GM21360 (cell line): ENCODE measurements around the gene MACROD1.

Experiments
- ATAC-seq: cut with Tn5 transposase; IDR thresholded peaks from one replicate; pipeline ENCODE4 v1.9.1; 2021; ENCODE audit warnings: mild to moderate bottlenecking, moderate library complexity; ENCODE audit not compliant: unreplicated experiment

MACROD1 gene

GRCh38 chr11:64078905-64079304, 87.0 kb downstream of the MACROD1 start:
- ATAC-seq = no peak

GRCh38 chr11:64078284-64078683, 87.6 kb downstream of the MACROD1 start:
- ATAC-seq = no peak

- no peak for ATAC-seq
Observed at GRCh38 chr11:64077607-64078006, 88.3 kb downstream of the MACROD1 start.

- ATAC-seq = no peak
Observed at GRCh38 chr11:64076758-64077157, 89.2 kb downstream of the MACROD1 start.

GRCh38 chr11:64074239-64074638, 91.7 kb downstream of the MACROD1 start:
- no peak for ATAC-seq

DNA sequence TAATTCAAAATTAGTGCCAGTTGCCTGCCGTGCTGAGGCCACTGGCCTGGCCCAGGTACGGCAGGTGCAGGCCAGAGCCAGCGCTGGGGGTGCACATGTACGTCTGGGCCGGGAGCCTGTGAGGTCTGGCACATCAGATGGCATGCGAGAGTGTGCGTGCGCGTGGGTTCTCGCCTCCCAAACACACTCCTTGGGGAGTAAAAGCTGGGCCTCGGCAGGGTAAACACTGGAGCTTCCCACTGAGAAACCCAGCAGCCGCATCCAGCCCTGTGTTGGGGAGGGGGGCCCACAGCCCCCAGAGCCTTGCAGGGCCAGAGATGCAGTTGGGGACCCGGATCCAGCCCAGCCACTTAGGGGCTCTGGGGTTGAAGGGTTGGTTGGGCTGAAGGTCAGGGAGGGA, 92.4 kb downstream of the MACROD1 start:
- ATAC-seq = no peak

DNA sequence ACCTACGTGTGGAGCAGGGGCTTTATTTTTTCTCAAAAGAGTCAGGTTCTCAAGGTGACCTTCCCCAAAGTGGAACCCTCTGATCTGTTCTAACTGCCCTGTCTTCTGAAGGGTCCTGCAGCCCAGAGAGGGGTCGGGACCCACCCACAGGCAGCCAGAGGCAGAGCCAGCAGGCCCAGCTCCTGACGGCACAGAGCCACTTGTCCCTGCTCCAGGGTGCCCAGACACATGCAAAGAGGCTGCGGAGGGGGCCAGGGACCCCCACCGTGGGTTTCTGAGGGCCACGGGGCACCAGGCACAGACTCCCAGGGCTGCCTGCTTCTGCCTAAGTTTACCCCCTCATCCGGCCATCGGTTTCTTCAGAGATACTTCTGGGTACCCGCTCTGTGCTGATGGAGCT, 93.0 kb downstream of the MACROD1 start:
- no peak for ATAC-seq

- no peak for ATAC-seq
Observed at GRCh38 chr11:64072403-64072802, 93.5 kb downstream of the MACROD1 start.

DNA sequence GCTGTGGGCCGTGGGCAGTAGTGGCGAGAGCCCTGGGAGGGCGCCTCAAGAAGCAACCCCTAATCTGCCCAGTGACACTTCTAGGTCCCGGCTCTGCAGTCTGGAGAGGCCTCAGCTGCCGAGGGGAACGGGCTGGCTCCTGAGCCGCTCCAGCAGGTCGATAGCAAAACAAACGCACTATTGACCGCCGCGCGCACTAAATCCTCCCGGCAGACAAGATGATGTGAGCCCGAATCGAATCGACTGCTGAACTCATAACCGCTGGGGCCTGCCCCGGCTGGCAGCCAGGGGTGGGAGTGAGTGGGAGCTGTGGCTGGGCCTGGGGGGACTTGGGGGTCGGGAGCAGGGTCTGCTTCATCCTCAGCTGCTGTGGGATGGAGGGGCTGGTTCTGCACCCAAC, 94.1 kb downstream of the MACROD1 start:
- no peak for ATAC-seq

DNA sequence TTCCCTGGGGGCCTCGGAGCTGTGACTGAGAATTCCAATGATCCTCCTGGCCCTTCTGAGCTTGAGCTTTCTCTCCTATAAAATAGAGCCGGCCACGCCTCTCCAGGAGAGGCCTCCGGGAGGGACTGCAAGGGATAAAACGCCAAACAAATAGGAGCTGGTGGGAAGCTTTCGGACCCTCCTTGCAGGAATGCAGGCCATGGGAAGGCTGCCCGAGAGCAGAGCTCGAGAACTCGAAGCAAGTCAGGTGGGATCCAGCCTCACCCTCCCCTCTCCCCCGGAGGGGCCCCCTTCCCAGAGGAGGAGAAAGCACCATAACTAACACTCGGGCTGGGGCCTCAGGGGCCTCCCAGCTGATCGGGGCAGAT, 95.6 kb downstream of the MACROD1 start:
- no peak for ATAC-seq

DNA sequence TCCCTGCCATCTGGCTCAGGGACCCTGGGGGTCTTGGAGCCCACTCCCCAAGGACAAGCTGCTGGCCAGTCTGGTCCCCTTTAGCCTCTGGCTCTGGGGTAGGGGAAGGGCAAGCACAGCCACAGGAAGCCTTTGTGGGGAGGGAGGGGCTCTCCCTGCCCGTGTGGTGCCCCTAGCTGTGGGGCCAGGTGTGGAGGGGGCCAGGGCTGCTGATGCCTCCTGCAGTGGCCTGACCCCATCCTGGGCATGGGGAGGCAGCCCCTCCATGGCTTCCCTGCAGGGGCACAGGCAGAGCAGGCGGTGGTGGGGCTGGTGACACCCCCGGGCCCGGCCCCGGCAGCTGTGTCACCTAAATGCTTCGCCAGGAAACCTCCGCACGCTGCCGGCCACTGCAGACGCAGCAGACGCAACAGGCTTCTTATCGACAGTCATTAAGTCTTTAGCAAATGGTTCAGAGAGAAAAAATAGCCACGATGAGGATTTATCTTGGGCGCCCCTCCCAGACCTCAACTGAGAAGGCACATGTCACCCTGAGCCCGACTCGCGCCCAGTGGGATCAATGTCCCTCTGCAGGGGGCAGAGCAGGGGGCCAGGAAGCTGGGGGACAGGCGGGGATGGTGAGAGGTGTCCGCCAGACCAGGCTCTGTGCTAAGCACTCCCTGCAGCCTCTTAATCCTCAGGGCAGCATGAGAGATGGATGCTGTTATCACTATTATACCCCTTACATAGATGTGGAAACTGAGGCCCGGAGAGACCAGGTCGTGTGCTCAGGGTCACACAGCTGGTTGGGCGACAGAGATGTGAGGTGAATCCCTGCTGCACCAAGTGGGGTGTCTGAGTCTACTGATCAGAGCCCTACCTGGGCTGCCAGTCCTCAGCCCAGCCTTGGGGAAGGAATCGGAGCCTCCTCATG, 96.3 kb downstream of the MACROD1 start:
- ATAC-seq = no peak

DNA sequence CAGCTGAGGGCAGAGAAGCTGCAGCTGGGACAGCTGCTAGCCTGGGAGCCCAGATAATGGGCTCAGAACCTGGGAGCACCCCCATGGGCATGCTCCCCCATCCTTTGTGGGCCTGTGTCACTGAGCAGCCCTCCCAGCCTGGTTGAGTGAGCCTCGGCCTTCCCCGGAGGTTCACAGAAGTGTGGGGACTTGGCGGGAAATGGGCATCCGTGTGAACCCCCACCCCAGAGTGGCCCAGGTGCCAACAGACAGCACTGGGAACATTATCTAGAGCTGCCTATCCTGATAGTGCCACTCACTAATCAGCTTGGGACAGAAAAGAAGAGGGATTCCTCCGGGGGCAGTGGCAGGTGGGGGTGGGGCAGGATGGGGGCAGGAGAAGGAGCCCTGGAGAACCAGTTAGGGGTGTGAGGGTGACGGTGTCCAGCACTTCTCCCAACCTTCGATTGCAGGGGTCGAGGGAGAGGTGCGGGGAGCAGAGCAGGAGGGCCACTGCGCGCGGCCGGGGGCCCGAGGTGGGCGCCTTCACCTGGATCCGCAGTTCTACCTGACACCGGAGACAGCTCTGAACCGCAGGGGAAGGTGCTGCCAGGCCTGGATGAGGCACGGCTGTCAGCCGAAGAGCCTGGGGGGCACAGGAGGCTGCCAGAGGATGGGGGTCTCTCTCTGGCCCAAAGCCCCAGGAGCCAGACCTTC, 97.1 kb downstream of the MACROD1 start:
- ATAC-seq = no peak

DNA sequence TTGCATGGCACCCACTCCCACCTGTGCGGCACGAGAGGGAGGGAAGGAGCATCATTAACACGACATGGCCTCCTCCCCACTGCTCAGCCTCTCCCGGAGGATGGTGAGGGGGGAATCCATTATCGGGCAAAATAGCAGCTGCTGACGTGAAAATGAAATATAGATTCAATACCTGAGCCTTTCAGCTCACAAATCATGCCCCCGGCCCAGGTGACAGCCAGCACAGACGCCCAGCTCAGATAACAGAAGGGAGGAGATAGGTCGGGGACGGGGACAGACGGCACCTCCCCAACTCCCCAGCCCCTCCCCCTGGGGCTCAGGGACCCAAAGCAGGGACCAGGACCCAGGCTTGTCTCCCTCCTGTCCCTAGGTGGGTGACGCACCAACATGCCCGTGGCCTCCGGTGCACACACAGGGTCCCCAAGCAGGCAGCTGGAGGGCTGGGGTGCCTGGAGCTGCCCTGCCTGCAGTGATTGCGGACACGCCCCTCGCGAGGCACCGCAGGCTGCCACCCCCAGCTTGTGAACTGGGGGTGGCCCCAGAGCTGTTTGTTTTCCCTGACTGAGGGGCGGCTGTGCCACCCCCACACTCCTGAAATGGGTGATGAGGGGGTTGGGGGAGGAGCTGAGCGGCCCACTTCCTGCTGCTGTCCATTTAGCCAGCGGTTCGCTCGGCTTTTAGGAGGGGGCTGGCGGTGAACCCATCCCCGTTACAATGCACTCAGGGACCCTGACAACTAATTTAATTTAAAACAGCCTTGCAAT, 98.5 kb downstream of the MACROD1 start:
- no peak for ATAC-seq

DNA sequence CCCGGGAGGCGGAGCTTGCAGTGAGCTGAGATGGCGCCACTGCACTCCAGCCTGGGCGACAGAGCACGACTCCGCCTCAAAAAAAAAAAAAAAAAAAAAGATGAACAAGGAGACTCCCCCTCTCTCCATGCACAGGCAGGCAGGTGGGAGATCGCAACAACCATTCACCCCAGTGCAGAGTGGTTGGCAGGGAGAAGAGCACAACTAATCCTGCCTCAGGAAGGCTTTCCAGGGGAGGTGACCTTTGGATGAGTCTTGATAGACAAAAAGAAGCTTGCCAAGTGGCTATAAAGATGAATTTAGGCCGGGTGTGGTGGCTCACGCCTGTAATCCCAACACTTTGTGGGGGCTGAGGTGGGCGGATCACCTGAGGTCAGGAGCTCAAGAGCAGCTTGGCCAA, 100.2 kb downstream of the MACROD1 start:
- no peak for ATAC-seq

DNA sequence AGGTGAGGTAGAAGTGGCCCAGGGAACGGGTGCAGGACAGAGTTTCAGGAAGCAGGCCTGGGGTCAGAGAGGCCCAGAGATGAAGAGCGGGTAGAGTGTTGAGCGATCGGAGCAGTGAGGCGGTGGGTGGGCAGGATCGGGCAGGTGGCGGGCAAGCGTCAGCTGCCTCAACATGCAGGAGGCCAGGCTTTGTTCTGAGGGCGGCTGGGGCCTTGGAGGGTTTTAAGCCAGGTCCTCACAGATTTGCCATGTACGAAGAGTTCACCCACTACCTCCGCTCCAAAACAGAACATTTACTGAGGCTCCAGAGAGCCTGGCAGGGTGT, 100.8 kb downstream of the MACROD1 start:
- no peak for ATAC-seq

DNA sequence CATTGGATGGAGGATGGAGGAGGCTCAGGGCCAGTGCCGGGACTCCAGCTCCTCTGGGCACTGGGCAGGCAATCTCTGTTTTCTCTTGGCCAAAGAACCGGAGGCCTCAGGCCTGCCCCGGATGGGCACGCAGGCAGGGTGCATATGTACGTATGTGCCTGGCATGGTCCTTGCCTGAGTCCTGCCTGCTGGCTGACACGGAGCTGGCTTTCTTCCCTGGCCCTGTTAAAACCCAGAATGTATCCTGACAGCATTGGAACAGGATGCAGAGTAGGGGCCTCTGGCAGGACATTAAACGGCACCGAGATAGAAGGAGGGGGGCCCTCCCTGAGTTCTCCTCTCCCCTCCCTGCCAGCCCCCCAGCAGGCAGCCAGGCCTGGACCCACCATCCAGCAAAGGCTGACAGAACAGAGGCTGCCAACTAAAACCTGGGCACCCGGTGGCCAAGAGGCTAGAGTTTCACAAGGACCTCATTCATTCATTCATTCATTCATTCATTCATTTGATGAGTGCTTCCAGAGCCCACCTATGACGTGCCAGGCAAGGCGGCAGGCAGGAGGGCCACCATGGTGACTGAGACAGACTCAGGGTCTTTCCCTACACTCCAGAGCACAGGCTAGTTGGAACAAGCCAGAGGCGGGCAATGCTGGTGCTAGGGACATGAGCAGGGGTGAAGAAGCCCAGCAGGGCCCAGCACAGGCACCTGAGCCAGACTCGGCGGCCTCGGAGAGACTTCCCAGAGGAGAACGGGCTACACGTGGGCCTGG, 101.4 kb downstream of the MACROD1 start:
- ATAC-seq = no peak

GRCh38 chr11:64063777-64064176, 102.1 kb downstream of the MACROD1 start:
- ATAC-seq = no peak

DNA sequence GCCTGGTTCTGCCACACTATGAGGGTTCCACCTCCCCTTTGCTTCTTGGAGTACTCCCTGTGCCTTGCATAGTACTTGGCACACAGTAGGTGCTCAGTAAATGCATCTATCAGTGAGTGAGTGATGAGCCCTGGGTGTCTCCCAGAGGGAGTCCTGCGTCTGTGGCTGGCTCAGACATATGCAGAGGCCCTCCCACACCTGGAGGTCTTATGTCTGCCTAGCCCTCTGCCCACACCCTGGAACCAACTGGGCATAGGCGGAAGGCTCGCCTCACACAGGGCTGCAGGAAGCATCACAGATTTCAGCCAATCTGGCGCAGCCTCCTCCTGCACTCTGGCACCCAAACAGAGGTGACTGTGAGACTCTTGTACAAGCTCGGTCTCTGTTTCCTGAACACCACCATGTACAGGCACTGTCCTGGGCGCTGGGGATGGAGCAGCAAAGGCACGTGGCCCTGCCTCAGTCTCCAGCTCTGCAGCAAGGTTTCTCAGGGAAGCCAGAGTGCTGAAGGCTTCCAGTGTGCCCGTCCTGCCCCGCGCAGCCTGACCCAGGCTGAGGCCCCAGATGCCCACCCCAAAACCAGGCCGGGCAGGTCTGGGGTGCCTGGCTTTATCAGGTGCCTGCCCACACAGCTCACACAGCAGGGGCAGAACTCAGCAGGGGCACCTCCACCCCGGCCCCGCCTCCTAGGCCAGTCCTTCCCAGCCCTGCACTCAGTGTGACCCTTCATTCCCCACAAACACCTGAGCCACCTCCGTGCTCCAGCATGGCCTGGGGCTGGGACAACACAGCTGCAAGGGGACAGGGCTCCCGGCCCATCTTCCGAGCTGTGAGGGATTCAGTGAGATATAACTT, 103.5 kb downstream of the MACROD1 start:
- ATAC-seq = no peak

DNA sequence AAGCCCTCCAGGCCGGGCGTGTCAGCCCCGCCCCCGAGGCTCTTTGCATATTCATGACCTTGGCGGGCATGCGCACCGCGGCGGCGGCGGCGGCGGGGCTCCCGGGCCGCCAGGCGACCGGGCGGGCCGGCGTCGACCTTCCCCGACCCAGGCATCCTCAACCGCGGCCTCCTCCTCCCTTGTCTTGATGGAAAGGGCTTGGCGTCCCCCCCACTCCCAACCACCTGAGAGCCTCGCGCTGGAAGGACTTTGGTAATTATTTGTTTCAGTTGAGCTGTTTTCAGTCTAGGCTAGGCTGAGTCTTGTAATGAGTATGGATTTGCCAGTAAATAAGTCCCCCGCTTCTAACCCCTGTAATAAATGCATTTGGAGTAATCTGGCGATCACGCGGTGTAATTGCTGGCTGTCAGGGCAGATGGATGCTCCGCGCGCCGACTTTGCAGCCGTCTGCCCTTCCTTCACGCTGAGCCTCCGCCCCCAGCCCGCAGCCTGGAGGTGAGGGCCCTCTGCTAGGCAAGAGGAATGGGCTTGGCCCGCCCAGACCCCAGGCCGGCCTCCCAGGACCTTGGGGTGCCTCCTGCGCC, 105.0 kb downstream of the MACROD1 start:
- ATAC-seq = peak; percentile 51
